AG10803 (cell line): ENCODE results near the gene CSTF1.

Experiments
- DNase-seq: peaks from one replicate; pipeline ENCODE4 v3.0.0; 2010; ENCODE audit warnings: low read depth
- H3K4me3 ChIP-seq: 2 replicates; pipeline ENCODE4 v1.5.1; 2011; ENCODE audit warnings: mild to moderate bottlenecking, low read length, control low read depth
- TF ChIP-seq, protein P1 (sequence below): conservative IDR thresholded peaks from 2 replicates; pipeline ENCODE4 v1.5.1; 2011; ENCODE audit warnings: mild to moderate bottlenecking, low read length, control low read depth, inconsistent platforms

CSTF1 gene

DNA sequence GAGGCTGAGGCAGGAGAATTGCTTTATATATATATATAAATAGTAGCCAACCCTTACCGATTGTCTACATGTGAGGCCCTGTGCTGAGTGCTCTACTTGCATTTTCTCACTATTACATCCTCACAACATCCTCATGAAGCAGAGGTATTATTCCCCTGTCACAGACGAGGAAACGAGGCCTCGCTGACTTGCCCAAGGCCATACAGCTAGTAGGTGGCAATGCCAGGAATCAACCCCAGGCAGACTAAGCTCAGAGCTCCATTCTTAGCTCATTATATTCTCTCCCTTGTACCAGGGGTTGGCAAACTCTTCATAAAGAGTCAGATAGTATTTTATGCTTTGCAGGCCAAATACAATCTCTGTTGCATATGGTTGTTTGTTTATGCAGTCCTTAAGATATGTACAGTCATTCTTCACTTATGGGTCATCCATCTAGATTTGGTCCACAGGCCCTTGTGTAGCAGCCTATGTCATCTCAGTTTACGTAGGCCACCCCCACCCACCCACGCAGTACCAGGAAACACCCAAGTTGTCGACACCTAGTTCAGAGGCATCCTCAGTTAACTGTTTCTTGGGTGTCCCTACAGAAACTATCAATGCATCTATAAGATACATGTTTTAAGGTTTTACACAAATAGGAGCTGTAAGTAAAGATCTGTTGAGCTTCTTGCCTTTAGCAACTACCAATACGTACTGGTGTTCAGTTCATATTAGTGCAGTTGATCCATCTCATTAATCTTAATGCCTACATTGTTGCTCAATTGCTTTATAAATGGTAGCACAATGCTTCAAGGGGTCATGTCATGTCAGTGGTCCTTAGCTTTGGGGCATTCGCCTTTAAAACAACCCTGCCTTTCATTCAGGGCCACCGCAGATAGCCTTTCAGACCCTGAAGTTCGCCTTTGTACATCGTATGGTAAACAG is 22.7 kb downstream of the CSTF1 start:
- DNase-seq: peak; percentile 65
- TF ChIP-seq, protein P1, sequence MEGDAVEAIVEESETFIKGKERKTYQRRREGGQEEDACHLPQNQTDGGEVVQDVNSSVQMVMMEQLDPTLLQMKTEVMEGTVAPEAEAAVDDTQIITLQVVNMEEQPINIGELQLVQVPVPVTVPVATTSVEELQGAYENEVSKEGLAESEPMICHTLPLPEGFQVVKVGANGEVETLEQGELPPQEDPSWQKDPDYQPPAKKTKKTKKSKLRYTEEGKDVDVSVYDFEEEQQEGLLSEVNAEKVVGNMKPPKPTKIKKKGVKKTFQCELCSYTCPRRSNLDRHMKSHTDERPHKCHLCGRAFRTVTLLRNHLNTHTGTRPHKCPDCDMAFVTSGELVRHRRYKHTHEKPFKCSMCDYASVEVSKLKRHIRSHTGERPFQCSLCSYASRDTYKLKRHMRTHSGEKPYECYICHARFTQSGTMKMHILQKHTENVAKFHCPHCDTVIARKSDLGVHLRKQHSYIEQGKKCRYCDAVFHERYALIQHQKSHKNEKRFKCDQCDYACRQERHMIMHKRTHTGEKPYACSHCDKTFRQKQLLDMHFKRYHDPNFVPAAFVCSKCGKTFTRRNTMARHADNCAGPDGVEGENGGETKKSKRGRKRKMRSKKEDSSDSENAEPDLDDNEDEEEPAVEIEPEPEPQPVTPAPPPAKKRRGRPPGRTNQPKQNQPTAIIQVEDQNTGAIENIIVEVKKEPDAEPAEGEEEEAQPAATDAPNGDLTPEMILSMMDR: no peak
- no peak overlapping the region for H3K4me3 ChIP-seq

DNA sequence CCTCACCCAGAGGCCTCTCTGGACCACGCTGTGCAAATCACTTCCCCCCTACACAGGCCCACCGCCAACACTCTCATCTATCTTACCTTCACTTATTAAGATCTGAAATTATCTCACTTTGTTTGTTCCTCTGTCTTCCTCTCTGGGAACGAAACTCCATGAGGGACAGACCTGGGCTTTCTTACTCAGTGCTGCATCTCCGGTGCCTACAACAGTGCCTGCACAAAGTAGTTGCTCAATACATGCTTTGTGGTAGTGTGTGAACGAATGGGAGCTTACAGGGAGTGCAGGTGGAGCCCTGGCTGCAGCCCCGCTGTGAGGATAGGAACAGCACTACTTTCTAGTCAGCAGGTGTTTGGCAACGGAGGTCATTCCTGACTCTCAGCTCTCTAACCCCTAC is 25.0 kb downstream of the CSTF1 start:
- no peak overlapping the region for H3K4me3 ChIP-seq
- DNase-seq: no peak
- TF ChIP-seq, protein P1: no peak

DNA sequence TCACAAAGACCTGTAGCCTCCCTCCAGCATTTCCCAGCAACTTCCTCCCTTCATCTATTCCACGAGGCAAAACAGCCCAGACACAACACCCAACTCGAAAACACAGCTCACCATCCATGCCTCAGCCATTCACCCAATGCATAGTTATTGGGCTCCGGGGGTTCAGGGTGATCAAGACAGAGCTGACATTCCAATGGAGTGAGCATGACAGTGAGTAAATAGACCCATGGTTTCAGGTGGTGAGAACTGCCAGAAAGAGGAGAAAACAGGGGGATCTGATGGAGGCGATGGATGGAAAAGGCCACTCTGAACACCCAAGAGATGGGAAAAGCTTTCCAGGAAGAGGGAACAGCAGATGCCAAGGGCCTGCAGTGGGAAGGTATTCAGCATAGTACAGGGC is 25.5 kb downstream of the CSTF1 start:
- peak; percentile 29 for DNase-seq
- H3K4me3 ChIP-seq: no peak overlapping the region
- TF ChIP-seq, protein P1: no peak

DNA sequence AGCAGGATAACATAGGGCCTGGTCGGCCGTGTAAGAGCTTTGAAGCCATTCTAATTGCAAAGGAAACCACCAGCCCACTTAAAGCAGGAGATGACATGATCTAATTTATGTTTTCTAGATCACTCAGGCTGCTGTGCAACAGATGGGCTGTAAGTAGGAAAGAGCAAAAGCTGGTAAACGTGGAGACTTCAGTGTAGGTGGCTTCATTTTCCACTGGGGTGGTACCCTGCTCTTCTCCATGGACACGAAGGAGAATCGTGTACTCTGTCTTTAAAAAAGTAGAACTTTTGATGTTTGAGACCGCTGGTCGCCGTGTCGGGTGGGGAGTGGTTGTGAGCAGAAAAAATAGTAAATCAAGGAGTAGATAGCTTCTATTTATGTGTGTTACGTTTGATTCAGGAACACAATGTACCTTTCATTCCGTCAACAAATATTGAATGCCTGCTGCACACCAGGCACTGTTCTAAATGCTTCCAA is 26.0 kb downstream of the CSTF1 start:
- DNase-seq: peak; percentile 51
- no peak overlapping the region for H3K4me3 ChIP-seq
- TF ChIP-seq, protein P1: no peak

DNA sequence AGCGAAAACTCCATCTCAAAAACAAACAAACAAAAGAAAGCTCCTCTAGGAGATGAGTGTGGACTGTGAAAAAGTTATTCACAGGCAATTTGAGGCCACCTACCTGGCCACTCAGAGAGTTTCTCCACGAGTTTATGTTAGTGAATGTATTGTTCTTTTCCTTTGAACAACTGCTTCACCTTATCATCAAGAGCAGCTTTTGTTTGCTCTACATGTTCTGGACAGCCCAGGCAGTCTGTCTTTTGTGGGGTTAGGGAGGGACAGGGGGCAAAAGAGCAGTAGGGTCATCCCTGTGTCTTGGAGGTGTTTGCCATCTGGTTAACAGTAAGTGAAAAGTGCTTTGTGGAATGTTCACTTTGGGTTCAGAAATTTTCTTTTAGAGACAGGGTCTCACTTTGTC is 27.6 kb downstream of the CSTF1 start:
- no peak for DNase-seq
- H3K4me3 ChIP-seq: no peak overlapping the region
- TF ChIP-seq, protein P1: no peak

DNA sequence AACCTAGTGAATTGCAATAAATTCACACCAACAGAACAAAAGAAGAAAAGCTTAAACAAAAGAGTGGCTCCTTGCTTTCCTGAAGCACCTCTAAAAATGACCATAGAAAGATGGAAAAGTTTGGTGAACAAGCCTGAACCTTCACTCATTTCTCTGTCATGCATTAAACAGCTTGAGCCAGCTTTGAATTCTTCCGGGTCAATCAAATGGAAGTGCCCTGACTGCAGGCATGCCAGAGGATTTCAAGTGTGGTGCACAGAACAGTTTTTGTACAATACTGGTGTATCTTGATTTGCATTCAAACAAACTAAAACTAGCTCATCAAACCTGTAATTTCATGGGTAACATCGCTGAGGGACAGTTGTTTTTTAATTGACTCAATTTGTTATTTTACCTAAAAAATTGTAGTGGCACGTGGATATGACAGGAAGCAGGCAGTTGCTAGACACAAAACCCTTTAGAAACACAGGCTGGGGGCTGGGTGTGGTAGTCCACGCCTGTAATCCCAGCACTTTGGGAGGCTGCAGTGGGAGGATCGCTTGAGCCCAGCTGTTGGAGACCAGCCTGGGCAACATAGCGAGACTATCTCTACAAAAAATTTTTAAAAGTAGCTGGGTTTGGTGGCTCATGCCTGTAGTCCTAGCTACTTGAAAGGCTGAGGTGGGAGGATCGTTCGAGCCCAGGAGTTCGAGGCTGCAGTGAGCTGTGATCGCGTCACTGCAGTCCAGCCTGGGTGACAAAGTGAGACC is 28.7 kb downstream of the CSTF1 start:
- TF ChIP-seq, protein P1: no peak
- DNase-seq: no peak
- no peak overlapping the region for H3K4me3 ChIP-seq
